SK-N-MC (cell line): Measurements from ENCODE around the gene LGALS3BP.

Experiments
- EZH2 ChIP-seq: fragments of 200-600 bp; sonication (generic); IDR thresholded peaks from one replicate; pipeline ENCODE4 v1.6.1; 2017; ENCODE audit warnings: antibody characterized with exemption
- FOXP2 ChIP-seq: optimal IDR thresholded peaks from 2 replicates; pipeline ENCODE3; 2011; ENCODE audit warnings: mild to moderate bottlenecking, moderate library complexity; ENCODE audit not compliant: insufficient read depth; ENCODE audit errors: extremely low read length, control extremely low read depth
- POLR2AphosphoS5 ChIP-seq: IDR thresholded peaks from 2 replicates; pipeline ENCODE4 v1.6.1; 2012; ENCODE audit warnings: mild to moderate bottlenecking, low read depth, low read length, borderline replicate concordance

DNA sequence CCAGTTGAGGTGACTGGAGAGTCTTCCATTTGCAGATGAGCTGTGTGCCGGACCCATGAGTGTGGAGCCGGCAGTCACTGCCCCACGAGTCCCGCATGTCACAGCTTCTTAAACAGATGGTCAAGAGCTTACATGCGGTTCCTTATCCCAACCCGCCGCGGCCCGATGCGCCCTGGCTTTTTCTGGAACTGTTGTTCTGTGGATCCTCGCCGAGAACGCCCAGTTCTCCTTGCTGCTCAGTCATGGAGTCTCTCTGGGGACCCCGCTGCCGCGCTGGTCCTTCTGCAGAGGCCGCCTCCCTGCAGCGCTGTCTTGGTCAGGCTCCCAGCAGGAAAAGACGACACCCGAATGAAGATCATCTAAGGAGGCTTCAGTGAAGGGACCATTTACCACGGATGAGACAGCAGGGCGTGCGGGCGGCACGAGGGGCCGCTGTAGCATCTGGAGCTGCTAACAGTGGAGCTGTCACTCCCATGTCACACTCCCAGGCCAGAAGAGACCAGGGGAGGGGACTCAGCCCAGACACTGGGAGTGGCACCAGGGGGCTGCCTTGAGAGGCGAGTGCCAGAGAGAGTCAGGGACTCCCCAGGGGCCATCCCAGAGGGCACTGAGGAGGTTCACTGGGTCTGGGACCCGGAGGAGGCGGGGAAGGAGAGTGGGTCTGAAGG, 10.8 kb upstream of the LGALS3BP start:
- TF ChIP-seq EZH2 = no peak
- no peak for TF ChIP-seq POLR2AphosphoS5
- no peak for TF ChIP-seq FOXP2
